Lung (tissue), 12 donors: ENCODE measurements around the gene CDK5RAP3. TPM values are rescaled to one million over a fixed set of nuclear protein-coding genes. Genes with fewer than 3 reads are reported as not detected.
"Not testable (repeated sequence)": the region's sequence is repeated elsewhere in the genome, so short reads cannot be mapped to it uniquely, and the experiment has no call there.

Experiments
- ATAC-seq: fragments of 200-7000 bp; cut with Tn5 transposase; one replicate; pipeline ENCODE4 v1.9.1; 2020; ENCODE audit warnings: moderate number of reproducible peaks; ENCODE audit not compliant: insufficient read depth, low FRiP score
- DNase-seq, 3 donors: peaks; one replicate each; pipeline ENCODE4 v3.0.0-alpha.2; 2013 to 2017
- H3K27ac ChIP-seq, 2 donors: one replicate each; pipeline ENCODE4 v1.5.1; 2013; ENCODE audit warnings: mild to moderate bottlenecking in 2 of 2, moderate library complexity in 2 of 2, control low read depth in 1 of 2, inconsistent platforms in 1 of 2, low read depth in 1 of 2, low read length in 1 of 2
- H3K27me3 ChIP-seq, 3 donors: one replicate each; pipeline ENCODE4 v1.5.1; 2013; ENCODE audit warnings: low read length in 2 of 3; ENCODE audit not compliant: control insufficient read depth in 3 of 3, insufficient read depth in 3 of 3
- H3K36me3 ChIP-seq, 4 donors: one replicate each; pipeline ENCODE4 v1.5.1; 2013; ENCODE audit warnings: low read length in 4 of 4, mild to moderate bottlenecking in 1 of 4, moderate library complexity in 1 of 4; ENCODE audit not compliant: control insufficient read depth in 4 of 4, insufficient read depth in 4 of 4
- H3K4me1 ChIP-seq, 5 donors: one replicate each; pipeline ENCODE4 v1.5.1; 2013; ENCODE audit warnings: low read length in 5 of 5, mild to moderate bottlenecking in 2 of 5, moderate library complexity in 1 of 5; ENCODE audit not compliant: control insufficient read depth in 5 of 5, insufficient read depth in 5 of 5
- H3K4me3 ChIP-seq: one replicate; pipeline ENCODE4 v1.5.1; 2013; ENCODE audit warnings: mild to moderate bottlenecking, control low read depth, moderate library complexity
- H3K9ac ChIP-seq, 2 donors: one replicate each; pipeline ENCODE4 v1.5.1; 2013; ENCODE audit warnings: low read length in 2 of 2, control low read depth in 1 of 2; ENCODE audit not compliant: insufficient read depth in 1 of 2
- H3K9me3 ChIP-seq, 4 donors: one replicate each; pipeline ENCODE4 v1.5.1; 2013; ENCODE audit warnings: low read length in 3 of 4, mild to moderate bottlenecking in 1 of 4, moderate library complexity in 1 of 4; ENCODE audit not compliant: control insufficient read depth in 4 of 4, insufficient read depth in 3 of 4
- CTCF ChIP-seq: IDR thresholded peaks from 2 replicates; pipeline ENCODE4 v1.5.1; 2012; ENCODE audit warnings: mild to moderate bottlenecking; ENCODE audit errors: control extremely low read depth, extremely low read depth
- WGBS, 2 donors: extraction: QIAGEN DNeasy Blood & Tissue Kit; methylation state at CpG; one replicate each; pipeline ENCODE4 v1.1.7; 2013; 5-methylcytosine and 5-hydroxymethylcytosine counted together
- polyA plus RNA-seq, 2 donors: library from polyadenylated mRNA; stranded (reverse); fragments of 200-250 nt; gene quantifications; one replicate each; pipeline ENCODE4 v1.2.1, GENCODE V29; 2013
- total RNA-seq, 2 donors: library from RNA; depleted of rRNA in 1 of 2; stranded (reverse); fragments of >200 nt in 1 of 2; gene quantifications; one replicate each; pipeline ENCODE4 v1.2.1, GENCODE V29; 2014 to 2021
- donor health status: control.
- donor health status: control.
- donor health status: Bipolar disorder and iron deficiency.
- donor health status: healthy.
- donor health status: DM: yes; HTN: yes; CAD: no.

CDK5RAP3 gene
- total and polyA plus RNA-seq, 4 donors = 129 to 212 (median 153) TPM

DNA sequence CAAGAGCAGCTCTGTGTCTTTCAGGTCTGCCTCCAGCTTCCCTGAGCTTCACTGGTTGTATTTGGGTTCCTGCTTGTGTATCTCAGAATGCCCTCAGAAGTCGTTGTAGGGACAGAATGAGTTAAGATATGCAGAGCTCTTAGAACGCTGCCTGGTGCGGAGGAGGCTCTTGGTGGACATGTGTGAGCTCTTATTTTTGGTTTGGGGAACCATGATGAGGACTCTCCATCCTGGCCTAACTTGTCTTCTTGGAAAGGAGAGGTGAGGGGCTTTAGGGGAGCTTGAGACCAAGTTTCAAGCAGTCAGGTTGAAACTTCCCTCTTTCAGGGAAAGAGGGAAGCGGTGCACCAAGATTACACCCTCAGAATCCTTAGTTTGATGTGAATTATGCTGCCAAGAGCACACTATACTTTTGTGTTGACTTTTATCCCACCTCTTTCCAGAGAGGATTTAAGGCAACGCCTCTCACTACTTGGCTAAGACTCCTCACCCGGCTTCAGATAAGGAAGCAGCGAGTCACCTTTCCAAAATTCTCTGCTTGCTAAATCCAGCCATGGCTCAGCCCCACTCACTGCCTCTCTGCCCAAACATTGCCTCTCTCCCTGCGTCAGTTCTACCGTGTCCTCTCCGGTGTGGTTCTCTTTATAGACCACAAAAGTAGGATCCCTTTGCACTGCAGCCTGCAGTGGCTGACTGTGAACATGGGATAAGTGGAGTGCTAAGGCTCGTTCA lies 12.7 kb downstream of the CDK5RAP3 start:
- peaks cover 0 to 36% (median 26%) of the 10 kb centered on the region in 4 donors for H3K36me3 ChIP-seq
- no peak for ATAC-seq

DNA sequence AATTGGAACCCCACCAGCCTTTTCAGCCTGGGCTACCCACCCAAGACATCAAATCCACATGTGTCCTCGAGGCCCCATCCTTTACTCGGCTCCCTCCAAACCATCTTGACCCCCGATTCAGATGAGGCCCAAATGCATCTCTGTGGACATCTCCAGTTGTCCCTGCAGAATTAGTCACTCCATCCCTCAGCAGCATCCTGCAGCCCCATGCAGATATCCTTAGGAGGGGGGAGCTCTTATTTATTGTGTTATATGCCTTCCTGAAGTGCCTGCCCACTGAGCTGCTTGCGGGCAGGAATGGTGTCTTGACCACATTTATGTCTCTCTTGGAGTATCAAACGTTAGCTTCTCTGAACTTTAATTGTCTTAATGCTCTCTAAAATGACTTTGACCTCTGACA lies 15.6 kb downstream of the CDK5RAP3 start:
- H3K27ac ChIP-seq = no peak overlapping the region
- WGBS, 2 donors = 86 to 89% methylated on average over 5 of the region's 5 CpGs
- no peaks in the 10 kb centered on the region for H3K27me3 ChIP-seq
- H3K4me1 ChIP-seq = peaks cover 0 to 11% (median 5%) of the 10 kb centered on the region in 5 donors
- H3K9me3 ChIP-seq = no peaks in the 10 kb centered on the region
- TF ChIP-seq CTCF = no peak
- no peak overlapping the region for H3K9ac ChIP-seq
- no peak overlapping the region for H3K4me3 ChIP-seq
- no peak for ATAC-seq
- peaks cover 0 to 14% (median 6%) of the 10 kb centered on the region in 4 donors for H3K36me3 ChIP-seq
- no peak for DNase-seq

More for the DNA sequence above, 12.7 kb downstream of the CDK5RAP3 start:
- Histone ChIP-seq H3K4me3 (no peak overlapping the region), H3K9ac (no peak overlapping the region), H3K9me3 (no peaks in the 10 kb centered on the region), H3K27ac (peak overlapping the region in 1 of 2 donors; percentile 38), H3K27me3 (no peaks in the 10 kb centered on the region), H3K4me1 (peaks cover 0 to 11% (median 4%) of the 10 kb centered on the region in 5 donors)
- no peak for DNase-seq
- 68 to 73% methylated on average over 11 of the region's 11 CpGs for WGBS, 2 donors
- no peak for TF ChIP-seq CTCF

DNA sequence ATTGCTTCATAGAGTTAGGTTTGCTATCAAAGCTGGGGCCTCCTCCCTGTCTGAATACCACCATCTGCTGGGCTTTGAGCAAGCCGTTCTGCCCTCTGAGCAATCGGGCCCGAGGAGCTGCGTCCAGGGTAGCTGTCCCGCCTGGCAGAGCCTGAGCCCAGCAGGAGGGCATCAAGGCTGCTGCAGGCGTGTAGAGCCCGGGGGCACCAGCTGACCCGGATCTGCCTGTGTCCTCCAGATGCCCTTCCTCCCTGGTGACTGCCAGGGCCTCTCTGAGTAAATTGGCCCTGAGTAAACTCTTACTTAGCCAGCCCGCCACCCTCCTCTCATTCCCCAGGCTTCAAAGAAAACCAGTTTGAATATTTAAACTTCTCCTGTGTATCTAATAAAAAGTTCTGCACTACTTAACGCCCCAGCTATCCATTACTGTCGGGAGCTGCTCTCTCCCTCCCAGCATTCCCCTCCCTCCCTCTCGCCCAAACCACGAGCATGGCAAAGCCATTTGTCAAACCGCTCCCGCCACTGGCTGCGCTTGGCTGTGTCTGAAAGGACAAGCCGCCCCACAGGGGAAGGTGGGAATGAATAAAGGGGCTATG lies 16.4 kb downstream of the CDK5RAP3 start:
- Histone ChIP-seq H3K4me1 (peaks cover 0 to 11% (median 5%) of the 10 kb centered on the region in 5 donors), H3K27ac (no peak overlapping the region), H3K9me3 (no peaks in the 10 kb centered on the region), H3K9ac (no peak overlapping the region), H3K27me3 (no peaks in the 10 kb centered on the region), H3K36me3 (peaks cover 0 to 7% (median 2%) of the 10 kb centered on the region in 4 donors), H3K4me3 (no peak overlapping the region)
- DNase-seq = peak; percentile 57 to 79 (median 68)
- 43 to 56% methylated on average over 15 to 17 of the region's 17 CpGs for WGBS, 2 donors
- TF ChIP-seq CTCF = no peak
- ATAC-seq = no peak

DNA sequence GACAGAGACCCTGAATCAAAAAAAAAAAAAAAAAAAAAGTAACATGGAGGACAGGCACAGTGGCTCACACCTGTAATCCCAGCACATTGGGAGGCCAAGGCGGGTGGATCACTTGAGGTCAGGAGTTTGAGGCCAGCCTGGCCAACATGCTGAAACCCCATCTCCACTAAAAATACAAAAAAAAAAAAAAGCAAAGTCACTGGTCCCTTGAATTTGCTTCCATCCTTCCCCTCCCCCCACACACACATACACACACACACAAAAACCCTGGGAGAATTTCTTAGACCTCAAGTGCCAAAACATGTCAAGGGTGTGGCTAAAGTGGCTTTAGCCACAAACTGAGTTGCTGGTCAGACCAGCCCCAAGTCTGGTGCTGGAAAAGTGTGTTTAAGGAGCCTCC lies 17.5 kb downstream of the CDK5RAP3 start:
- not testable (repeated sequence) for ATAC-seq, H3K27ac ChIP-seq, H3K27me3 ChIP-seq, H3K9ac ChIP-seq, H3K4me3 ChIP-seq, H3K9me3 ChIP-seq, H3K36me3 ChIP-seq, DNase-seq
- peaks cover 0 to 11% (median 5%) of the 10 kb centered on the region in 5 donors for H3K4me1 ChIP-seq
- 100% methylated on average over 1 of the region's 1 CpG for WGBS, 2 donors
